ENCODE results near the gene SMURF1. TPM values are rescaled to one million over a fixed set of nuclear protein-coding genes. Genes with fewer than 3 reads are reported as not detected.

Gene SMURF1
- total RNA-seq, 4 donors from 2014 or later = 19.1 to 27.4 (median 23.9) TPM

DNA sequence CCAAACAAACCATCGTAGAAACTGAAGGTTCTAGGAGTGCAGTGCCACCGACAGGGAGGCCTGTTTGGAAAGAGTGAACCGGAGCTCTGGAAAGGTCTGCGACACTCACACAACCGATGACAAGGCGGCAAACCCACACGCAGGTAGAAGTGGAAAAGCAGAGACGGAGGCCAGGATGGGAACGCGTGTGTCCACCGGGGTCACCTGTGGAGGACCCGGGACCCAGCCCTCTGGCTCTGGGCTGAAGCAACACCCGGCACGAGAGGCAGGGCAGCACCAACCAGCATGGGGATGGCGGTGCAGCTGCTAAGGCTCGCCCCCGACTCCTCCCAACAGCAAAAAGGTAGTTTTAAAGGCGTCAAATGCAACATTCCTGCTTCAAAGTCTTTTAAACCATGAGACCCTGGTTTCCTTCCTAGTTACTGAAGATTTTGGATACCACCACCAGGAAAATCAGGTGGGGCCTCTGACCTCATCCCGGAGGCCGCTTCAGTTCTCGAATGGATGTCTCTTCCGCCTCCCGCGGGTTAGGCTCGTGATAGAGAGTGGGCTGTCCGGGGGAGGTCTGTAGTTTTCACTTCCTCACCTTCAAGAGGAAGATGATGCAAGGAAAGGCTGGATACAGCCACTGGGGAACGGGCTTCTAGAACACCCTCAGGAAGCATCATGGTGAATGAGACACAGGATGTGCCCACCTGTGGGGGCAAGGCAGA is 115.5 kb downstream of the SMURF1 start:
- TF ChIP-seq EP300 (IDR thresholded peaks at IDR 0.05) = no peak
- no peak for TF ChIP-seq POLR2A (IDR thresholded peaks at IDR 0.05; ENCODE audit: low read depth)
- TF ChIP-seq POLR2AphosphoS5 (IDR thresholded peaks at IDR 0.05) = no peak
- TF ChIP-seq, protein P1, sequence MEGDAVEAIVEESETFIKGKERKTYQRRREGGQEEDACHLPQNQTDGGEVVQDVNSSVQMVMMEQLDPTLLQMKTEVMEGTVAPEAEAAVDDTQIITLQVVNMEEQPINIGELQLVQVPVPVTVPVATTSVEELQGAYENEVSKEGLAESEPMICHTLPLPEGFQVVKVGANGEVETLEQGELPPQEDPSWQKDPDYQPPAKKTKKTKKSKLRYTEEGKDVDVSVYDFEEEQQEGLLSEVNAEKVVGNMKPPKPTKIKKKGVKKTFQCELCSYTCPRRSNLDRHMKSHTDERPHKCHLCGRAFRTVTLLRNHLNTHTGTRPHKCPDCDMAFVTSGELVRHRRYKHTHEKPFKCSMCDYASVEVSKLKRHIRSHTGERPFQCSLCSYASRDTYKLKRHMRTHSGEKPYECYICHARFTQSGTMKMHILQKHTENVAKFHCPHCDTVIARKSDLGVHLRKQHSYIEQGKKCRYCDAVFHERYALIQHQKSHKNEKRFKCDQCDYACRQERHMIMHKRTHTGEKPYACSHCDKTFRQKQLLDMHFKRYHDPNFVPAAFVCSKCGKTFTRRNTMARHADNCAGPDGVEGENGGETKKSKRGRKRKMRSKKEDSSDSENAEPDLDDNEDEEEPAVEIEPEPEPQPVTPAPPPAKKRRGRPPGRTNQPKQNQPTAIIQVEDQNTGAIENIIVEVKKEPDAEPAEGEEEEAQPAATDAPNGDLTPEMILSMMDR (IDR thresholded peaks at IDR 0.05) = no peak
- Histone ChIP-seq H3K27me3 (no peaks in the 10 kb centered on the region), H3K9me3 (peaks cover 0 to 6% (median 0%) of the 10 kb centered on the region in 4 donors), H3K36me3 (peaks cover 38 to 60% (median 58%) of the 10 kb centered on the region in 4 donors), H3K27ac (replicated peaks in 1 of 4) (peak overlapping the region in 2 of 4 donors; percentile 56 to 64), H3K4me1 (peaks cover 4 to 27% (median 17%) of the 10 kb centered on the region in 4 donors), H3K4me3 (no peak overlapping the region)
- no peak for DNase-seq (ENCODE audit: extremely low spot score)
- 93% methylated on average over 26 of the region's 27 CpGs for WGBS
- intact Hi-C loops (cut with DNase I) = no loop called here

DNA sequence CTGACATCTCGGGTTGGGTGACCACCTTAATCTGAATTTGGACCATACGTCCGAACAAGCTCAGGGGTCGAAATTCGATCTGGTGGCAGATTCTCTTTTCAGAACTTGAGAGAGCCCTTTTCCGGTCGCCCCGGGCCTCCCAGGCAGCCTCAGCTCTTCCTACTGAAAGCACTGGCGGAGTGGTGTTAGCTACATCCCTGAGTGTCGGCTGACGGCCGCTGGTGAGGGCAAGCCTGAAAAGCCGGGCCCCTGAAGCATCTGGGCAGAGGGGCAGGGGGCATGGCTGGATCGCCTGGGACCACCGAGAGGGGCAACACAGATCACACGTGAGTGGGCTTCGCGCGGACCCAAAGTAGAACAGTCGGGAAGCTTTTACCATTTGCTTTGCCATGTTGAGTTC is 116.1 kb downstream of the SMURF1 start:
- Histone ChIP-seq H3K9me3 (peaks cover 0 to 6% (median 0%) of the 10 kb centered on the region in 4 donors), H3K4me1 (peaks cover 4 to 27% (median 17%) of the 10 kb centered on the region in 4 donors), H3K27ac (replicated peaks in 1 of 4) (no peak overlapping the region), H3K27me3 (no peaks in the 10 kb centered on the region), H3K4me3 (no peak overlapping the region), H3K36me3 (peaks cover 32 to 54% (median 52%) of the 10 kb centered on the region in 4 donors)
- intact Hi-C loops (cut with DNase I) = no loop called here
- no peak for DNase-seq (ENCODE audit: extremely low spot score)
- TF ChIP-seq EP300 (IDR thresholded peaks at IDR 0.05) (no peak), POLR2AphosphoS5 (IDR thresholded peaks at IDR 0.05) (no peak), POLR2A (IDR thresholded peaks at IDR 0.05; ENCODE audit: low read depth) (no peak)
- TF ChIP-seq, protein P1 (IDR thresholded peaks at IDR 0.05) = no peak
- WGBS = 92% methylated on average over 20 of the region's 20 CpGs

DNA sequence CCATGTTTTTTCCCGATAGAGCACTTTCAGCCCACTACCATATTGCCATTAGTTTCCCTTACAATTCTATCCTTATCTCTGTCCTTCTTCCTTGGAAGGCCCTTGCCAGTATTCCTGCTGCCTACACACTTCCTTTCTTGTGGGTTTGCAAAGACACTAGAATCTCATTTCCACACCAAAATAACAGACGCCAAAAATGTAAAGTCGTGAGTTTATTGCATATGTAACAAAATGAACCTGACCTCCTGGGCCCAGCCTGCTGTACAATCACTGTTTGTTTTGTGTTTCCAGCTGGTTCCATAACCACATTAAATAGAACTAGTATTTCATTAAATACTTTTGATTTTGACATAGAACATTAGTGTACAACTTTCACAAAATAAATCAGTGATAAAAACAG is 116.7 kb downstream of the SMURF1 start:
- H3K36me3 ChIP-seq = peaks cover 26 to 48% (median 46%) of the 10 kb centered on the region in 4 donors
- TF ChIP-seq, protein P1 (IDR thresholded peaks at IDR 0.05) = no peak
- TF ChIP-seq POLR2A (IDR thresholded peaks at IDR 0.05; ENCODE audit: low read depth) (no peak), EP300 (IDR thresholded peaks at IDR 0.05) (no peak), POLR2AphosphoS5 (IDR thresholded peaks at IDR 0.05) (no peak)
- H3K27ac ChIP-seq (replicated peaks in 1 of 4) = no peak overlapping the region
- 77% methylated on average over 3 of the region's 3 CpGs for WGBS
- no peak for DNase-seq (ENCODE audit: extremely low spot score)
- no peaks in the 10 kb centered on the region for H3K27me3 ChIP-seq
- no peak overlapping the region for H3K4me3 ChIP-seq
- intact Hi-C loops (cut with DNase I) = no loop called here
- peaks cover 5 to 27% (median 17%) of the 10 kb centered on the region in 4 donors for H3K4me1 ChIP-seq
- peaks cover 0 to 6% (median 0%) of the 10 kb centered on the region in 4 donors for H3K9me3 ChIP-seq

DNA sequence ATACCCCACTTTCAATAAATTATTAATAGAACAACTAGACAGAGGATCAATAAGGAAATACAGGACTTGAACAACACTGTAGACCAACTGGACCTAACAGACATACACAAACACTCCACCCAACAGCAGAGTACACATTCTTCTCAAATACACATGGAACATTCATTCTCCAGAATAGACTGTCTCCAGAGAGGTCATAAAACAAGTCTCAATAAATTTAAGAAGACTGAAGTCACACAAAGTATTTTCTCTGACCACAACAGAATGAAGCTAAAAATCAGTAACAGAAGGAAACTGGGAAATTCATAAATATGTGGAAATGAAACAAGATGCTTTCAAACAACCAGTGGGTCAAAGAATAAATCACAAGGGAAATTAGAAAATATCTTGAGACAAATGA is 119.8 kb downstream of the SMURF1 start:
- peaks cover 10 to 28% (median 24%) of the 10 kb centered on the region in 4 donors for H3K36me3 ChIP-seq
- H3K4me1 ChIP-seq = peaks cover 0 to 12% (median 6%) of the 10 kb centered on the region in 4 donors
- intact Hi-C loops (cut with DNase I) = no loop called here
- no peak overlapping the region for H3K4me3 ChIP-seq
- H3K27me3 ChIP-seq = no peaks in the 10 kb centered on the region
- no peaks in the 10 kb centered on the region for H3K9me3 ChIP-seq
- no peak for DNase-seq (ENCODE audit: extremely low spot score)
- H3K27ac ChIP-seq (replicated peaks in 1 of 4) = peak overlapping the region in 2 of 4 donors; percentile 30 to 32
- TF ChIP-seq EP300 (IDR thresholded peaks at IDR 0.05) = no peak

DNA sequence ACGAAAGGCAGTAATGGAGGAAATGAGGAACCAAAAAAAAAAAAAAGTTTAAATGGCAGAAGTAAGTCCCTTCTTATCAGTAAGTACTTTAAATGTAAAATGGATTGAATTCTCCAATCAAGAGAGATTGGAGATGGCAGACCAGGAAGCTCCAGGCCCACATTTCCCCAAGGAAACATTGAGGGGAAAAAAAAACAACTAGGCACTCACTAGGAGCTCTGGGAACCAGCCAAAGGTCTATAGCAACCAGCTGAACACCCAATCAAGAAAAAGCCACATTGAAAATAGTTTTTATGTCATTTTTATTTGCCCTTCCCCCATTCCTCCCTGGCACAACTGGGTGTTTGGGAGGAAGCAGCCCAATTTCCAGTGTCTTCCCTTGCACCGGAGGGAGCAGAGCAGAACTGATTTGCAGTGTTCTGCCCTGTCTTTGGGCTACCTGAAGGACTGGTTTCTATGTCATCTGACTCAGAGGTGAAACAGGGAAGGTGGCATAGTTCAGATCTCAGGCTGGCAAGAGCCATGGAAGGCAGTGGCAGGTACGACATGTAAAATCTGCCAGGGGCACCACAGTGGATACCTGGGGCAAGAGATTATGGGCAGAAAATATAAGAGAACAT is 121.9 kb downstream of the SMURF1 start:
- no peak for DNase-seq (ENCODE audit: extremely low spot score)
- peaks cover 4 to 14% (median 10%) of the 10 kb centered on the region in 4 donors for H3K36me3 ChIP-seq
- H3K27me3 ChIP-seq = no peaks in the 10 kb centered on the region
- peaks cover 0 to 12% (median 6%) of the 10 kb centered on the region in 4 donors for H3K4me1 ChIP-seq
- no peaks in the 10 kb centered on the region for H3K9me3 ChIP-seq
- intact Hi-C loops (cut with DNase I) = no loop called here
- peak overlapping the region in 2 of 4 donors; percentile 10 to 18 for H3K27ac ChIP-seq (replicated peaks in 1 of 4)
- H3K4me3 ChIP-seq = no peak overlapping the region
- 80% methylated on average over 3 of the region's 3 CpGs for WGBS
- TF ChIP-seq POLR2AphosphoS5 (IDR thresholded peaks at IDR 0.05) (no peak), POLR2A (IDR thresholded peaks at IDR 0.05; ENCODE audit: low read depth) (no peak), EP300 (IDR thresholded peaks at IDR 0.05) (no peak)
- TF ChIP-seq, protein P1 (IDR thresholded peaks at IDR 0.05) = no peak

Data from esophagus muscularis mucosa (tissue), 4 donors.